ENCODE measurements around the gene GBP7. TPM values are rescaled to one million over a fixed set of nuclear protein-coding genes. Genes with fewer than 3 reads are reported as not detected.

Gene GBP7
- total RNA-seq, 1 donor from 2014 or later = not detected

DNA sequence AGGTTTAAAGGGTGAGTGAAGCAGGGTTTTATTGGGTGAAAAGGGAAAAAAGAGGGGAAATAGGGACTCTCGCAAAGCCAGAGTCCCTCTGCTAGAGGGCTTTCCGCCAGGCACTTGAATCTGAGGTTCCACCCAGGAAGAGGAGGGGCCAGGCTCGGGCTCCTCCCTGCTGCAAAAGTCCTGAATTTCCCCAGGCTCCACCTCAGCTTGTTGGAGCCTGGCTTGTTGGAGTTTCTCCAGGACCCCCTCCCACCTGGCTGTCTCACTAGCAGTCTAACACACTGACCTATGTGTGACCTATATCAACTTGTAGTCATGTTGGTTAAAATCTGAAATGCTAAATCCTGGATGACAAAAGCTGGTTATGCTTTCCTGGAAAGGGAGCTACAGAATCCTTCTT, 75.4 kb downstream of the GBP7 start:
- Mint-ChIP-seq H3K36me3 (ENCODE audit: unreplicated experiment) (no peaks in the 10 kb centered on the region), H3K27ac (ENCODE audit: unreplicated experiment) (no peak overlapping the region), H3K4me3 (ENCODE audit: unreplicated experiment) (no peak overlapping the region), H3K4me1 (ENCODE audit: low read depth, unreplicated experiment) (no peaks in the 10 kb centered on the region), H3K27me3 (ENCODE audit: unreplicated experiment) (no peaks in the 10 kb centered on the region), H3K9me3 (ENCODE audit: unreplicated experiment) (no peaks in the 10 kb centered on the region)
- no peak for DNase-seq
- TF ChIP-seq, protein P1, sequence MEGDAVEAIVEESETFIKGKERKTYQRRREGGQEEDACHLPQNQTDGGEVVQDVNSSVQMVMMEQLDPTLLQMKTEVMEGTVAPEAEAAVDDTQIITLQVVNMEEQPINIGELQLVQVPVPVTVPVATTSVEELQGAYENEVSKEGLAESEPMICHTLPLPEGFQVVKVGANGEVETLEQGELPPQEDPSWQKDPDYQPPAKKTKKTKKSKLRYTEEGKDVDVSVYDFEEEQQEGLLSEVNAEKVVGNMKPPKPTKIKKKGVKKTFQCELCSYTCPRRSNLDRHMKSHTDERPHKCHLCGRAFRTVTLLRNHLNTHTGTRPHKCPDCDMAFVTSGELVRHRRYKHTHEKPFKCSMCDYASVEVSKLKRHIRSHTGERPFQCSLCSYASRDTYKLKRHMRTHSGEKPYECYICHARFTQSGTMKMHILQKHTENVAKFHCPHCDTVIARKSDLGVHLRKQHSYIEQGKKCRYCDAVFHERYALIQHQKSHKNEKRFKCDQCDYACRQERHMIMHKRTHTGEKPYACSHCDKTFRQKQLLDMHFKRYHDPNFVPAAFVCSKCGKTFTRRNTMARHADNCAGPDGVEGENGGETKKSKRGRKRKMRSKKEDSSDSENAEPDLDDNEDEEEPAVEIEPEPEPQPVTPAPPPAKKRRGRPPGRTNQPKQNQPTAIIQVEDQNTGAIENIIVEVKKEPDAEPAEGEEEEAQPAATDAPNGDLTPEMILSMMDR (IDR thresholded peaks at IDR 0.05; ENCODE audit: partially characterized antibody, unreplicated experiment) = no peak

DNA sequence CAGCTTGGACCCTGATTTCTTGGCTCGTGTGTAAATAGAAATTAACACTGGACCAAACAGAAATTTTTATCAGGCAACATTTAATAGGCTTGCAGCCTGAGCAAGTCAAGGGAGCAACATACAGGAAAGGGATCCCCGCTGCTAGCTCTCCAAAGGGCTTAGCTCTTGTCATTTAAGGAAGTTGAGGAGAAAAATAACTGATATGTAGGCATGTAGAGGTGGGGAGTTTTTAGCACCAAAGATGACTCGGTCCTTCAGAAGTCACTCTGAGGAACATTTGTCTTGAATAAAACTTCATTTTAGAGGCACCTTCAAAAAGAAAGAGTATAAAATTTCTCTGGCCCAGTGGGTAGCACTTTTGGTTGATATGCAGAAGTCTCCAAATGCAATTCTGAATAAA, 76.9 kb downstream of the GBP7 start:
- Mint-ChIP-seq H3K4me3 (ENCODE audit: unreplicated experiment) (no peak overlapping the region), H3K27me3 (ENCODE audit: unreplicated experiment) (no peaks in the 10 kb centered on the region), H3K4me1 (ENCODE audit: low read depth, unreplicated experiment) (no peaks in the 10 kb centered on the region), H3K36me3 (ENCODE audit: unreplicated experiment) (no peaks in the 10 kb centered on the region), H3K27ac (ENCODE audit: unreplicated experiment) (no peak overlapping the region), H3K9me3 (ENCODE audit: unreplicated experiment) (no peaks in the 10 kb centered on the region)
- TF ChIP-seq, protein P1 (IDR thresholded peaks at IDR 0.05; ENCODE audit: partially characterized antibody, unreplicated experiment) = no peak
- DNase-seq = no peak

DNA sequence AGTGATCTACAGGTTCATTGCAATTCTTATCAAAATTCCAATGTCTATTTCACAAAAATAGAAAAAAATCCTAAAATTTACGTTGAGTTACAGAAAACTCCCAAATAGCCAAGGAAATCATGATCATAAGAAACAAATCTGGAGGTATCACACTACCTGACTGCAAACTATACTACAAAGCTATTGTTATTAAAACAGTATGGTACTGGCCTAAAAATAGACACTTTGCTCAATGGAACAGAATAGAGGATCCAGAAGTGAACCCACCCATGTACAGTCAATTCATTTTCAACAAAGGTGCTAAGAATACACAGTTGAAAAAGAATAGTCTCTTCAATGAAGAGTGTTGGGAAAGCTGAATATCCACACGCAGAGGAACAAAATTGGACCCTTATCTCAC, 80.1 kb downstream of the GBP7 start:
- no peaks in the 10 kb centered on the region for H3K4me1 Mint-ChIP-seq (ENCODE audit: low read depth, unreplicated experiment)
- H3K4me3 Mint-ChIP-seq (ENCODE audit: unreplicated experiment) = no peak overlapping the region
- no peaks in the 10 kb centered on the region for H3K9me3 Mint-ChIP-seq (ENCODE audit: unreplicated experiment)
- H3K27me3 Mint-ChIP-seq (ENCODE audit: unreplicated experiment) = no peaks in the 10 kb centered on the region
- DNase-seq = no peak
- no peaks in the 10 kb centered on the region for H3K36me3 Mint-ChIP-seq (ENCODE audit: unreplicated experiment)
- TF ChIP-seq, protein P1 (IDR thresholded peaks at IDR 0.05; ENCODE audit: partially characterized antibody, unreplicated experiment) = no peak
- no peak overlapping the region for H3K27ac Mint-ChIP-seq (ENCODE audit: unreplicated experiment)

GRCh38 chr1:89089962-89090361, 85.8 kb downstream of the GBP7 start:
- no peaks in the 10 kb centered on the region for H3K27me3 Mint-ChIP-seq (ENCODE audit: unreplicated experiment)
- no peak overlapping the region for H3K27ac Mint-ChIP-seq (ENCODE audit: unreplicated experiment)
- no peak for DNase-seq
- TF ChIP-seq, protein P1 (IDR thresholded peaks at IDR 0.05; ENCODE audit: partially characterized antibody, unreplicated experiment) = no peak
- H3K9me3 Mint-ChIP-seq (ENCODE audit: unreplicated experiment) = no peaks in the 10 kb centered on the region
- no peaks in the 10 kb centered on the region for H3K36me3 Mint-ChIP-seq (ENCODE audit: unreplicated experiment)
- H3K4me1 Mint-ChIP-seq (ENCODE audit: low read depth, unreplicated experiment) = no peaks in the 10 kb centered on the region
- no peak overlapping the region for H3K4me3 Mint-ChIP-seq (ENCODE audit: unreplicated experiment)

GRCh38 chr1:89088572-89088971, 87.2 kb downstream of the GBP7 start:
- TF ChIP-seq, protein P1 (IDR thresholded peaks at IDR 0.05; ENCODE audit: partially characterized antibody, unreplicated experiment) = no peak
- no peak overlapping the region for H3K4me3 Mint-ChIP-seq (ENCODE audit: unreplicated experiment)
- no peaks in the 10 kb centered on the region for H3K9me3 Mint-ChIP-seq (ENCODE audit: unreplicated experiment)
- H3K27ac Mint-ChIP-seq (ENCODE audit: unreplicated experiment) = no peak overlapping the region
- DNase-seq = no peak
- no peaks in the 10 kb centered on the region for H3K36me3 Mint-ChIP-seq (ENCODE audit: unreplicated experiment)
- H3K27me3 Mint-ChIP-seq (ENCODE audit: unreplicated experiment) = no peaks in the 10 kb centered on the region
- H3K4me1 Mint-ChIP-seq (ENCODE audit: low read depth, unreplicated experiment) = no peaks in the 10 kb centered on the region
